GM19452 (cell line): Measurements from ENCODE around the gene C1orf174.
"Not testable (repeated sequence)": the region's sequence is repeated elsewhere in the genome, so short reads cannot be mapped to it uniquely, and the experiment has no call there.

Source experiments
- ATAC-seq: cut with Tn5 transposase; IDR thresholded peaks from one replicate; pipeline ENCODE4 v1.9.1; 2021; ENCODE audit not compliant: unreplicated experiment

C1orf174 gene

DNA sequence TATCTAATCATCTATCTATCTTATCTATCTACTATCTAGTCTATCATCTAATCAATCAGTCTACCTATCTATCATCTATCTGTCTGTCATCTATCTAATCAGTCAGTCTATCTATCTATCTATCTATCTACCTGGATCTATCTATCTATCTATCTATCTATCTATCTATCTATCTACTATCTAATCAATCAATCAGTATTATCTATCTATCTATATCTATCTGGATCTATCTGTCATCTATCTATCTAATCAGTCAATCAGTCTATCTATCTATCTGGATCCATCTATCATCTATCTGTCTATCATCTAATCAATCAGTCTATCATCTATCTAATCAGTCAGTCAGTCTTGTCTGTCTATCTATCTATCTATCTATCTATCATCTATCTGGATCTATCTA lies 26.9 kb upstream of the C1orf174 start:
- no peak for ATAC-seq

DNA sequence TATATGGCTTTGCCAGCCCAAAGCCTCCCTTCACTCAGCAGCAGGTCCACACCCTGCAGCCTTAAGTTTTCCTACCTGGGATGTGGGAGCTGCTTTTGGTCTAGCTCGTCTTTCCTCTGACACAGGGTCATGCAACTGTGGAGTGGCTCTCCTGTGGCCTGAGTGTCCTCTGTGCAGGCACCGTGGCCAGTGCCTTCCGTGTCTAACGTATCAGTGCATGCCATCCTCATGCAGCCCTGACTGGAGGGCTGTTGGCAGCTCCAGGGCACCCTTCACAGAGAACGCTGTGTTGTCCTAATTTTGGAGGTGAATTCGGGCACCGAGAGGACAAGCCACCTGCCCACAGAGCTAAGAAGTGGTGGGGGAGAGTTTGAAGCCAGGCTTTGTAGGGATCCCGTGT lies 25.7 kb upstream of the C1orf174 start:
- ATAC-seq = no peak

DNA sequence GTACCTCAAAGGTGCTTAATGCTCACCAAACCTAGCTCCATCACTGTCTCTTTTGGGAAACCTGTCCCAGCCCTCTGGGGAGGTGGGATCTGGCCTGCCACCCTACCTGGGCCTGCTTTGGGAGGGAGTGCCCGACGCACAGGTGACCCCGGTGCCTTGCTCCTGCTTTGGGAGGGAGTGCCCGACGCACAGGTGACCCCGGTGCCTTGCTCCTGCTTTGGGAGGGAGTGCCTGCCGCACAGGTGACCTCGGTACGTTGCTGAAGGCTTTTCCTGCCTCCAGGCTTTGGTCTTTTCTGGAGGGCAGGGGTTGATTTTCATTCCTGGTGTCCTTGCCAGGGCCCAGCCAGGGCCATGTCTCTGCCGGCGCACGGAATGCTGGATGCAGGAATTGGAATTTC lies 25.2 kb upstream of the C1orf174 start:
- no peak for ATAC-seq

DNA sequence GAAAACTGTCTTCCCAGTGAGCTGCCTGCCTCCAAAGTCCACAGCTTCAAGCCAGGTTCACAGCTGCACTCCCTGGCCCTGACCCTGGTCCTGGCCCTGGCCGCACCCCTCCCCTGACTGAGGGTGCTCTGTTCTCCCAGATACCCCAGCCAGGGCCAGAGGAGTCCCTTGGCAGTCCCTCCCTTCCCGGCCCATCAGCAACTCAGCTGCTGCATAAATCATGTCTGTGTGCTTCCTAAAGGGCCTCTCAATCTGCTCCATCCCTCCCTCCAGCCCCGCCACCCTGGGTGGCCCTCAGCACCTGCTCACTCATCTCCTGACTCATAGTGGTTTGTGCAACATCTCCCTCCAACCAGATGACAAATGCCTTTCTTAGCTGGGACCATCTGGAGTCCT lies 24.8 kb upstream of the C1orf174 start:
- ATAC-seq = no peak

DNA sequence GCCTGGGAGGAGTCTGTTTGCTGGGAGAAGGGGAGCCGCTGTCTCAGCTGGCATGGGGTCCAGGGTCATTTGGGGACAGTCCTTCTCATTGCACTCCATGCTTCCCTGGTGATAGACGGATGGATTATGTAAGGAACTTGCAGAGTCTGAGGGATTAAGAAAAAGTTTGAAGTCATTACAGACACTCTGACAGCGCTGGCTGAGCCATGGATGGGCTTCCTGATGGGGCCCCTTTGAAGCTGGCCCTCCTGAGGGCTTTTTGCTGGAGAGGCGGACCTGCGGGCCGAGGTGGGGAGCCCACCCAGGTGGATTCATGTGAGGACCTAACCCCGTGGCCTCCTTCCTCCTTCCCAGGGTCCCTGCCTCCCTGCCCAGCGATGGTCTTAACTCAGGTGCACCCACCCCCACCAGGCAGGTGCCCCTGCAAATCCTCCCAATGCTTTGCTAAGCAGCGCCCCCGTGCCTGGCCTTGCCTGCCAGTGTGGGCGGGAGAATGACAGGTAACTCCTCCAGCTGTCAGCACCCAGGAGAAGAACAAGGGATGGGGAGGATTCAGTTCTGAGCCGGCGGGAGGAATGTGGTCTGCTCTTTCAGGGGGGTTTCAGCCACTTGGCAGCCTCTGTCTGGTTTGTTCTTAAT lies 24.2 kb upstream of the C1orf174 start:
- ATAC-seq = no peak

DNA sequence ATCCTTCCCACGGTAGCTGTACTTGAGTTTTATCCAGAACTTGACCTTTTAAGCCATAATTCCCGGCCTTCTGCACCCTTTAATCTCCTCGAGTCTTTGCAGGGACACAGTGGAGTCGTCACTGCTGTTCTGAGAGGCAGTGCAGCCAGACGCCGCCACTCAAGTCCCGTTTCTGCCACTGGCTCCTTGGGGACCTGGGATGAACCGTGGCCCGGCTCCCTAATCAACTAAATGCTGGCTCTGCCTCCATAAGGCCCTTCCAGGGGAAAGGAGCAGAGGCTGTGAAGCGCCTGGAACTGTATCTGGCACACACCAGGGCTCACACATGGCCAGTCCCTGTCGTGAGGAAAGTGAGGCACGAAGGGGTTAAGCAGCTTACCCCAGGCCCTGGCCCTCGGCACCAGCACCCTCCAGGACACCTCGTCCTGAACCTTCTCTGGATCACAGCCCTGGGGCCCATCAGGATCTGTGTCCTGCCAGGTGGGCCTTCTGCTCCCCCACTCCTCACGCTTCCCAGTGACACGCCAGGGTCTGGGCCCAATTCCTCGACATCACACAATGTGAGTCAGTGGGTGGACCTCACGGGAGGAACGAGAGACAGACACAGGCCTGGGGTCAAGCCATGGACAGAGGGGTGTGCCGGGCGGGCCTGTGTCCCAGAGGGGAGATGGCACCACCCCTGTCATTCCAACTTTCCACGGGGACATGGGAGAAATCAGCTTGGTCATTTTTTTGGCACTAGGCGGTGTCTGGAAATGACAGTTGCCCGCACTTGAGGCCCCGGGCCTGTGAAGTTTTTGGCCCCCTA lies 23.5 kb upstream of the C1orf174 start:
- no peak for ATAC-seq

DNA sequence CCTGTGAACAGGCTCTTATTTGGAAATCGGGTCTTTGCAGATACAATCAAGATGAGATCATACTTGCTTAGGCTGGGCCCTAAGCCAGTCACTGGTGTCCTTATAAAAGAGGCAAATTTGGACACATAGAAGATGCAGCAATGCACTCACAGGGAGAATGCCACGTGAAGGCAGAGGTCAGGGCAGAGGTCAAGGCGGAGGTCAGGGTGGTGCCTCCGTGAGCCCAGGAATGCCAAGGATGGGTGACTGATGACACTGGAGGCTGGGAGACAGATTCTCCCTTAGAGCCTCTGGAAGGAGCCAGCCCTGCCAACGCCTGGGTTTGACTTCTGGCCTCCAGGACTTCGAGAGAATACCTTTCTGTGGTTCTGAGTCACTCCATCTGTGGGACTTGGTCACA lies 22.8 kb upstream of the C1orf174 start:
- no peak for ATAC-seq

DNA sequence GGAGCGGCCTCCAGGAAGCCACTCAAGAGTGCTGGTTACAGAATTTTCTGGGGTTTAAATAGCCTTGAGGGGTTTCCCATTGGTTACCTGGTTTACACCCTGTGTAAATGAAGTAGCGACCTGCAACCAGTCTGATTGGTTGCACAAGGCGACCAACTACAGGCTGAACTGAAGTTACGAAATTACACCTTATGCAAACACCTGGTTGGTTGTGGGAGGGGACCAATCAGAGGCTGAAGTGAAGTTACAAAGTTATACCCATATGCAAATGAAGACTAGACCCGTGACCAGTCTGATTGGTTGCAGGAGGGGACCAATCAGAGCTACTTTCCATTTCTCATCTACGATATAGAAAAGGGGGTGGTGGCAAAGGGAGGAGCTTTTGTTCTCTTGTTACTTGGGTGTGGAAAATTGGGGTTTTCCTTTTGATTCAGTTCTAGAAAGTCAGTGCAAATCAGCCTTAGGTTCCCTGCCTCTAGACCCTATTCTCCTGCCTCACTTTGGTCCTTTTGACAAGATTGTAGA lies 22.2 kb upstream of the C1orf174 start:
- ATAC-seq = no peak

DNA sequence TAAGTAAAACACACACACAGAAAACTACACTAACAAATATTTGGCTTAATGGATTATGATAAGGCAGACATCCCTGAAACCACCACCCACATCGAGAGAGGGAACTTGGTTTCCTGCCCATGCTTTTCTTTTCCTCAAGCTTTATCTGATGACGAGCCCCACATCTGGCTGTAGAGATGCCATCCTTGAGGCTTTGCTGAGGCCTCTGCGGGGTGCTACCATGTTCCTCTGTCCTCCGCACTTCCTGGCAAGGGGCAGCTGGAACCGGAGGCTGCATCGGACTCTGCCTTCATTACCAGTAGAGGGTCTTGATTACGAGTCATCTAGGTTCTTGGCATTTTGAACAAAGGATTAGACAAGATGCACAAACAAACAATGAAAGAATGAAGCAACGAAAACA lies 21.7 kb upstream of the C1orf174 start:
- no peak for ATAC-seq

DNA sequence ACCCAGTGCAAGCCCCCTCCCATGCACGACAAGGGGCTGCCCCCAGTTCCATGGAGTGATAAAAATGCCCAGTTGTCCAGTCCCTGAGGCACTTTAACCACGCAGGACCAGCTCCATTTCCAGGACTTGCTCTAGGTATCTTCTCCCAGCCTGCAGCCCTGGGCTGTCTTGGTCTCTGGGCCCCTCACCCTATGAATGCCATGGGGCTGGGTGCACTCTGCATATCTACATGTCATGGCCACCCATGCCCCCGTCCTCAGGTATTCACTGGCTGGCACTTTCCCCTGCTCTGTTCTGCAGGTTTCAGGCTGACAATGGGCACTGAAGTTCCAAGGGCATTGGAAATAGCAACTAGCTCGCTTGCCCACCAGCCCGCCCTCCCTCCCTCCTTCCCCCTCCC lies 19.6 kb upstream of the C1orf174 start:
- no peak for ATAC-seq

DNA sequence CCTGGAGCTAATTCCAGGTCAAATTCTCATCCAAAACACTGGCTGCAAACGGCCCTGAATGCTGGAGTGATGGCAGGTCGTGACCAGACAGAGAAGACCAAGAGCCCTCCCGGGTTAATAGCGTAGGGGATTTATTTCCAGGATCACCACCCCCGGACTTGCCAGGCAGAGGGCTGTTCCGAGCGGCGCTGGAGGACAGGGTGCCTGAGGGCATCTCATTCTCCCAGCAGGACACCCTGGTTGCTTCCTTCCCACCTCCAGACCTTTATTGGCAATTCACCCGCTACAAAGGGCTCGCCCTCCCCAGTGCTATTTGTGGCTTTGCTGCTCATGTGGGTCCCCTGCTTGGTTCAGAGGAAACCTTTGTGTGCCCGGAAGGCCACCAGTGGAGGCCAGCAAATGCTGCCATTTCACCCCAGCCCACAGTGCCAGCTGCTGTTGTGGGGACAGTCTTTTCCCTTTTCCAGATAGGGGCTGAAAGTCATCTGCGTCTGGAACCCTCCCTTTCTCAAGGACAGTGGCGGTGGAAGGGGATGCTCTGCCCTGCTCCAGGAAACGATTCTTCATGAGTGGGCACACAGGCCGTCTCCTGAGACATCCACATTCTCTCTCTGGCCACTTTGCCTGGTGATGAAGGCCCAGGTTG lies 19.0 kb upstream of the C1orf174 start:
- ATAC-seq = no peak

DNA sequence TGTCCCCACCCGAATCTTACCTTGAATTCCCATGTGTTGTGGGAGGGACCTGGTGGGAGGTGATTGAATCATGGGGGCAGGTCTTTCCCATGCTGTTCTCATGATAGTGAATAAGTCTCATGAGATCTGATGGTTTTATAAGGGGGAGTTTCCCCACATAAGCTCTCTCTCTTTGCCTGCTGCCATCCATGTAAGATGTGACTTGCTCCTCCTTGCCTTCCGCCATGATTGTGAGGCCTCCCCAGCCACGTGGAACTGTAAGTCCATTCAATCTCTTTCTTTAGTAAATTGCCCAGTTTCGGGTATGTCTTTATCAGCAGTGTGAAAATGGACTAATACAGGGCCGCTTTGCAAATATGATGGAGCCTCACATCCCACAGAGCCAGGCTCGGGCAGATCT lies 18.3 kb upstream of the C1orf174 start:
- ATAC-seq = not testable (repeated sequence)

DNA sequence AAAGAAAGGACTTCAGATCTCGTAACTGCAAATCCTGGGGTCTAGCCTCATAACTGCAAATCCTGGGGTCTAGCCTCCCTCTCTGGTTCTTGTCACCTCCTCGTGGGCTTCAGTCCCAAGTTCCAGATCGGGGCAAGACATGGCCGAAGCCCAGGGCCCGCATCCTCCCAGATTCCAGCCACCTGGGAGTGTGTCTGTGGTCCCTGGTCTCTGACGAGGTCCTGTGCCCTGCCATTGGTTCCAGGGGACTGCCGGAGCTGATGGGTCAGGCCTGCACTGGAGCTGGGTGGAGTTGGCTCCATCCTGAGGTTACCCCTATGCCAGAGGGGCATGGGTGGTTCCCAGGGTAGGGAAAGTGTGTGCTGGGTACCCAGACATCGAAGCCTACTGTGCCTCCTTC lies 17.7 kb upstream of the C1orf174 start:
- no peak for ATAC-seq

DNA sequence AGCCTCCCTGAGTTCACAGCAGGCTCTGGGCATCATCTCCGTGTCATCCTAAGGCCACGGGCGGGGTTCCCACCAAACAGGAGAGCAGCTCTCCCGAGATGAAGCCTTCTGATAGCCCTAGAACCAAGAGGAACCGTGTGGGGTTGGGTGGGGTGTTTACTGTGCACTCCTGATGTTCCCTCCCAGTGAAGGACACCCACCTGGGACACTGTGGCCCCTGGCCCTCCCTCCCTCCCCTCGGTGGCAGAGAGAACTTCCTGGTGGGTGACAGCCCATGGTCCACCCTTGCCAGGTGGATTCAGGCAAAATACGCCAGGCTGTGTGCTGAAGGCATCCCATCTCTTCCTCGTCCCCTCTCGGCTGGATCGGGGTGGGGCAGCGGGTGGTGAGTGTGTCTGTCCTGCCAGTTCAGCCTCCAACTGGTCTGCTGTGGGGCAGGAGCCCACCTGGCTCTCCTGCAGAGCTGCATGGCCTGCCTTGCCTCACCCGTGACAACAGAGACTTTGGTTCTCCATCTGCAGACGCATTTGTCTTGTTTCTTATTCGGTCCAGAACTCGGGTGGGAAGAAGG lies 15.6 kb upstream of the C1orf174 start:
- ATAC-seq = no peak

DNA sequence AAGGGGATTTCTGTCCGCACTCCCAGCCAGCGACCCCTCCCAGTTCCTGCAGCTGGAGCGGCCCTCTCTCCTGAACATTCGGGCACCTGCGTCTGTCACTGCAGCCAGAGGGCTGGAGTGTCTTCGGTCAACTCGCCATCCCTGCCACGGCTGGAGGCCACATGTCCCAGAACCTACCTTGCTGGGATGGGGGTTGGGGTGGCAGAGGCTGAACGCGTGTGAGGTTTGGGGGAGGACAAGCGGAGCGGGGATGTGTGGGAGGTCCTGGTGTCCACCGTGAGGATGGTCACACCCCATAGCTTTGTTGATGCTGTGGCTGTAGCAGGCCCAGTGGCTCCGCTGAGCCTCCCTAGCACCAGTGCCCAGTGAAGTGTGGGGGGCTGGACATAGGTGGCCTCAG lies 14.8 kb upstream of the C1orf174 start:
- no peak for ATAC-seq

DNA sequence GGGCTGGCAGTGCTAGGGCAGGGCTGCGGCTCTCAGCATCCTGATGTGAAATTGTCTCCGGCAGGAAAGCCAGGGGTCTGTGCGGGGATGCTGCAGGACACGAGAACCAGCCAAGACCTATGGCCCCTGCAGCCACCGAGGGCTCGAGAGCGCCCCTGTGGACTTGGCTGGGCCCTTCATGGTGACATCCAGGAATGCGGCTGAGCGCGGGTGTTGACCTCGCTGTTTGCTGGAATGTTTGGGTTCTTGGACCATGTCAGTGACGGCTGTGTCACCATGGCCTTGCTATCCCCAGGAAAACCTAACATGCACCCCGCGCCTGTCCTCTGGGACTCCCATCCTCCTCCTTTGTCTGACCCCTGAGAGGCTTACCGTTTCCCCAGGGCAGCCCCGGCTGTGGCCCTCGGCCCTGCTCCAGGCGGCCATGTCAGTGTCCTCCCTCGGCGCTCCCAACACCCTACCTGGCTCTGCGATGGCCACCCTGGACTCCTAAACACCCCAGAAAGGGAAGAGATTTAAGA lies 14.3 kb upstream of the C1orf174 start:
- no peak for ATAC-seq

DNA sequence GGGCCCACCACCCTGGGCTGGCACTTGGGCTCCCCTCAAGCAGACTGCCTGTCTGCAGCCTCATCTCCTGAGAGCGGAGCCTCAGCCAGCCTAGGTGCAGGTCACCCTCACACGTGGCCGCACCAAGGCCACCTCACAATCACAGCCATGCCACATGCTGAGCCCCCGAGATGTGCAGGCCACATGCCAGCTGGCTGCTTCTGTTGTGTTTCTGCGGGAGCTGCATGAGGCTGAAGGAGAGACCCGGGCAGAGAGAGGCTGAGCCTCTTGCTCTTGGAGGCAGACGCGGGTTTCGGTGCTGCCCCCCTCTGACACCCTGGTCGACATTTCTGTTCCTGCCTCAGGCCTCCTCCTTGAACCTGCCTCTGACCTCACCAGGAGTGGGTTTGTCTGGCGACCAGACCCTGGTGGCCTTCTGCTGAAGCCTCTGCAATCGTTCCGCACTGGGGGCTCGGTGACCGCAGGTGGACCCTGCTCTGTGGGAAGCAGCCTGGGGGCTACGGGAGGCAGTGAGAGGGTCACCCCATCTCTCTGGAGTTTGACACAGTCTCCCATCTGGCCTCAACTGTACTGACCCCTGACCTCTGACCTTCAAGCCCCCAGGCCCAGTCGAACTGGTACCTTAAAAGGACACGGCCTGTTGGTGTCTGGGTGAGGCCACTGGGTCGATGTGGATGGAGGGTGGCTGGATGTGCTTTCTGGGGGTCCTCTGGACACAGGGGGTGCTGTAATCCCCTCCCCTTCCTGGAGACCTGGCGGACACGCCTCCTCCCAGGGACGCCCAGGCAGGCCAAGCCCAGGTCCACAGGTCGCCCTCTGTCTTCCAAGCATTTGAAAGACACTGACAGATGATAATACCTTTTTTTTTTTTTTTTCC lies 13.0 kb upstream of the C1orf174 start:
- no peak for ATAC-seq

DNA sequence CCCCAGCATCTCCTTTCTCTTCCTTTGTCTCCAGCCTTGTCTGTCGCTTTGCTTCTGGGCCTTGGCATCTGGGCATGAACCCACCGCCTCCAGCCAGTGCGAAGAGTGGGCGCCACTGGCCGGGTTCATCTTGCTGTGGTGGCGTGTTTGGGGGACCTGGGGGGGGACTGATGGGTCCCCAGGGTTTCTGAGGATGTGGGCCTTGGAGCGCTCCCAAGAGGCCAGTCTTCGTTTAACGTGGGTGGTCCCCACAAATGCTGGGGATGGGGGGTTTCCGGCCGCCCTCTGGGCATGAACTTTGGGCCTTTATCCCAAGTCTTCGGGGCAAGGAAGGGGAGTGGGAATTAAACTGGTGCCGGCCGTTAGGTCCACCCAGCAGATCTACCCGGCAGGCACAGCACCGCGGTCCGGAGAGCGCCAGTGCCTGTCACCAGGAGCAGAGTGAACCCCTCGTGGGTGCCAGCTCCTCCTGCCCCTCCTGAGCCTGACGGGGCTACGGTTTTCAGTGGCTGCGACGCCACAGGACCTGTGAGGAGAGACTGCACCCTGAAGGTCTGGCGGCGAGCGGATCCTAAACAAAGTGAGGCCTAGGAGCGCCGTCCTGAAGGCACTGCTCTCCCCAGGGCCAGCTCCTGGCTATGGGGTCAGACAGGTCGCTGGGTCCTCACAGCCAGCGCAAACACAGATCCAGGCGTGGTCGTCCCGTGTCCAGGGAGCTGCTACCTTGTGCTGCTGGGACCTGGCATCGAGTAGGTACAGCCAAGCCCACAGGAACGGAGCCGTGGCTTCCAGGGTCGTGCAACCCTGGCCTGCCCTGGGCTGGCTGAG lies 12.1 kb upstream of the C1orf174 start:
- ATAC-seq = no peak
